ENCODE data around the gene AGO1.
"Not testable (repeated sequence)": the region's sequence is repeated elsewhere in the genome, so short reads cannot be mapped to it uniquely, and the experiment has no call there.

AGO1 gene

GRCh38 chr1:35882945-35883634, at the start of gene AGO1:
Gene AGO1, plus strand, starts transcription at chr1:35883209. Its CDS starts 213 bp downstream, at chr1:35883422.
- peak; percentile 91 for DNase-seq

- no peak for DNase-seq
Observed at GRCh38 chr1:35833395-35833794, 49.6 kb upstream of the AGO1 start.

GRCh38 chr1:35834218-35834617, 48.8 kb upstream of the AGO1 start:
- no peak for DNase-seq

GRCh38 chr1:35835398-35835797, 47.6 kb upstream of the AGO1 start:
- DNase-seq: no peak

- no peak for DNase-seq
Observed at GRCh38 chr1:35836734-35837133, 46.3 kb upstream of the AGO1 start.

GRCh38 chr1:35838693-35839245, 44.2 kb upstream of the AGO1 start:
- no peak for DNase-seq

GRCh38 chr1:35844826-35845225, 38.2 kb upstream of the AGO1 start:
- DNase-seq: no peak

GRCh38 chr1:35845766-35846165, 37.2 kb upstream of the AGO1 start:
- DNase-seq: no peak

- DNase-seq: no peak
Observed at GRCh38 chr1:35847935-35848565, 35.0 kb upstream of the AGO1 start.

- DNase-seq: no peak
Observed at GRCh38 chr1:35850051-35850450, 33.0 kb upstream of the AGO1 start.

- no peak for DNase-seq
Observed at GRCh38 chr1:35850716-35851115, 32.3 kb upstream of the AGO1 start.

- no peak for DNase-seq
Observed at GRCh38 chr1:35851132-35851869, 31.7 kb upstream of the AGO1 start.

- no peak for DNase-seq
Observed at GRCh38 chr1:35852241-35852640, 30.8 kb upstream of the AGO1 start.

- no peak for DNase-seq
Observed at GRCh38 chr1:35854989-35855700, 27.9 kb upstream of the AGO1 start.

- DNase-seq: no peak
Observed at GRCh38 chr1:35856964-35857363, 26.0 kb upstream of the AGO1 start.

- DNase-seq: no peak
Observed at GRCh38 chr1:35857830-35858229, 25.2 kb upstream of the AGO1 start.

GRCh38 chr1:35860696-35861095, 22.3 kb upstream of the AGO1 start:
- no peak for DNase-seq

- DNase-seq: no peak
Observed at GRCh38 chr1:35863136-35863535, 19.9 kb upstream of the AGO1 start.

GRCh38 chr1:35863881-35864625, 19.0 kb upstream of the AGO1 start:
- no peak for DNase-seq

- no peak for DNase-seq
Observed at GRCh38 chr1:35864813-35865212, 18.2 kb upstream of the AGO1 start.

- no peak for DNase-seq
Observed at GRCh38 chr1:35866991-35867390, 16.0 kb upstream of the AGO1 start.

GRCh38 chr1:35869245-35869950, 13.6 kb upstream of the AGO1 start:
- not testable (repeated sequence) for DNase-seq
